Astrocyte of the spinal cord (primary cell): Measurements from ENCODE around the gene GAS2.

Experiments
- DNase-seq: peaks from one replicate; pipeline ENCODE4 v3.0.0; 2011; ENCODE audit warnings: low read depth, low spot score
- H3K4me3 ChIP-seq: 2 replicates; pipeline ENCODE4 v1.5.1; 2011; ENCODE audit warnings: low read depth, mild to moderate bottlenecking, low read length, moderate library complexity
- CTCF ChIP-seq: IDR thresholded peaks from 2 replicates; pipeline ENCODE4 v1.5.1; 2012; ENCODE audit warnings: low read depth, mild to moderate bottlenecking, low read length, inconsistent platforms
- in situ Hi-C: cut with HindIII; loops from 2 replicates; pipeline ENCODE4 v1.10.0; 2017; ENCODE audit warnings: low sequenced_read_pairs

Gene GAS2

GRCh38 chr11:22787551-22788162, 121.2 kb downstream of the GAS2 start:
- TF ChIP-seq CTCF: peak; percentile 62
- DNase-seq: peak; percentile 45
- in situ Hi-C loops: no loop called here
- H3K4me3 ChIP-seq: no peak overlapping the region

DNA sequence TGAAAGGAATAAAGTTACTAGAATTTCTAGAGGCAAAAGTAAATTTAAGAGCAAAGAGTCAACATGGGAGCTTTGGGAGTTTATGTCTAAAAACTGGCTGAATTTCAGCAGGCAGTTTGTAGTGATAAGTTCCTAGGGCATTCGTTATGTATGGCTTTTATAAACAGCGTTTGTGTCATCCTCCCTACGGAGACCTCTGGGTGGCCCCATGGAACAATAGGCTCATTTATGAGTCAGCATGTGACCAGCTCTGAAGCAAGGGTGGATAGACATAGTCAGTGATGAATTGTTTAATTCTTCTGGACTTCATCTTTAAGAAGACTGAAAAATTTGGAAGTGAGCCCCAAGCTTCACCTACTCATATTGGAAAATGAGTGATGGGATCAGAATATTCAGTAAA, 126.1 kb downstream of the GAS2 start:
- in situ Hi-C loops: no loop called here
- no peak for TF ChIP-seq CTCF
- H3K4me3 ChIP-seq: no peak overlapping the region
- peak; percentile 62 for DNase-seq

DNA sequence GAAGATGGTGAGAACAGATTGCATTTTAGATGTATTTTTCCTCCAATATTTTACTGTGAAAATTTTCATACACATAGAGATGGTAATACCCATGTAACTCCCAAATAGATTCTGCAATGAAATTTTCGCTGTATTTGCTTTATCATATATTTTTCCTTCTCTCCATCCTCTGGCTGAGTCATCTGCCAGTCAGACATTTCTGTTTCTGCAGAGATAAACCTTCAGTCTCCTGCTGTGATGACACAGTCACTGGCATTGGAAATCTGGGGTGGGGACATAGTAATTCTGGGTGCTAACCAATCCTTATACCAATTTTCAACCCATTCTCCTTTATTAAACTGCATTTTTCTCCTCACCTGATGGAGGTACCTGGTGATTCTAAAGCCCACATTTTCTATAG, 129.5 kb downstream of the GAS2 start:
- TF ChIP-seq CTCF: no peak
- in situ Hi-C loops: no loop called here
- H3K4me3 ChIP-seq: no peak overlapping the region
- DNase-seq: peak; percentile 11

DNA sequence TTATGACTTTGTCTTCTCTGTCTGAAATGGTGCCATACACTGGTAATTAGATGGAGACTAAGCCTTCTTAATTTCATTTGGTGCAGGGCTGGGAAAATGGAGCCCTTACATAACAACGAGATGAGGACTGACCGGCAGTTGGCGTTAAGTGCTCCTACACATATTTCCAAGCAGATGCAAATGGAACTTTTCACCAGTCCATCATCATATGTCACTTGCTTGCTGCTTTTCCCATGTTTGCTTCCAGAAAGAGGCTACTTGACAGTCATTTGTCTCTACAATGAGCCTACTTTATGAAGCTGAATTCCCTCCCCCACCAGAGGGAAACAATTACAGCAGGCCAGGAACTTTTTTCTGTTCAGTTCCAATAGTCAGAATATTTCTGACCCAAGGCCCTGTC, 130.6 kb downstream of the GAS2 start:
- no peak overlapping the region for H3K4me3 ChIP-seq
- in situ Hi-C loops: no loop called here
- TF ChIP-seq CTCF: no peak

DNA sequence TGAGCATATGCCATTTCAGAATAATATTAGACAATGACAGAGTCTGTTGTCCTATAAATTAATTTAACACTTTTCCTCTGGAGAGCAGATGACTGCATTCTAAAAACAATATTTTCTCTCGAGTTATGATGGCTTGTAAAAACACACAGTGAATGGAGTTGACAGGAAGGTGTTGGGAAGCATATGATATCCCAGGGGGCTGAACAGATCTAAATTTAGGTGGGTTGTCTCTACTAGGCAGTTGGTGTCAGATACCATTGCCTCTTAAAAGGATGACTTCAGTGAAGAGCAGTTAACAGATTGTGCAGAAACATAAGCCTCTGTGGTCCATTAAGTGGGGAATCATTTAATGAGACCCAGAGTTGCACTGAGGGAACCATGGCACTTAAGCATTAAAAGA, 132.5 kb downstream of the GAS2 start:
- no peak overlapping the region for H3K4me3 ChIP-seq
- no peak for TF ChIP-seq CTCF
- no peak for DNase-seq
- in situ Hi-C loops: no loop called here

More for the DNA sequence above, 130.6 kb downstream of the GAS2 start:
- no peak for DNase-seq

GRCh38 chr11:22800482-22800881, 134.1 kb downstream of the GAS2 start:
- no peak overlapping the region for H3K4me3 ChIP-seq
- TF ChIP-seq CTCF: no peak
- no peak for DNase-seq
- in situ Hi-C loops: no loop called here

- H3K4me3 ChIP-seq: no peak overlapping the region
- TF ChIP-seq CTCF: no peak
- no peak for DNase-seq
- in situ Hi-C loops: no loop called here
These were observed 136.4 kb downstream of the GAS2 start for GRCh38 chr11:22802861-22803260.
